ENCODE results near the gene CD58.

DNA sequence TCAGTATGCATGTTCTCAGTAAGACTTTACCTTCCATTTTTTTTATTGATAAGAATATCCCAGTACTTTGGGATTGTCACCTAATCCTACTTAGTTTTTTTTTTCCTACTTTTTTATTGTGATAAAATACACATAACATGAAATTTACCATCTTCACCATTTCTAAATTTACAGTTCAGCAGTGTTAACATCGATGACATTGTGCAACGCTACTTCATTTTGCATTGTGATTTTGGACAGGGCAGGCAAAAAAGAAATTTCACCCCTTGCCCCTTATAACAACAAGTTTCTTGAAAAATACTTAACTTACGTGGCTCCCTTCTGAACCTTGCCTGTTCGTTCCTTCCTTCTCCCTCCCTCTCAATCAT lies 105.4 kb downstream of the CD58 start:
- TF ChIP-seq NR2C2 (CRISPR knock-in tag; IDR thresholded peaks at IDR 0.05) = no peak
- TF ChIP-seq CTCF (IDR thresholded peaks at IDR 0.05) = no peak
- TF ChIP-seq TP53 (CRISPR knock-in tag; IDR thresholded peaks at IDR 0.05) = no peak
- TF ChIP-seq CREB1 (CRISPR knock-in tag; IDR thresholded peaks at IDR 0.05) = no peak
